ENCODE results near the gene ASPRV1. TPM values are rescaled to one million over a fixed set of nuclear protein-coding genes. Genes with fewer than 3 reads are reported as not detected.

ASPRV1 gene
- total RNA-seq, 5 donors from 2014 or later (not counting 1 experiment from before 2014, with no cell fraction given): 1.2 to 2.1 (median 1.8) TPM

GRCh38 chr2:69983392-69983966 is 22.0 kb upstream of the ASPRV1 start:
- ChIA-PET CTCF (no interaction called here), POLR2A (no interaction called here)
- no peaks in the 10 kb centered on the region for H3K27me3 Mint-ChIP-seq
- H3K36me3 ChIP-seq (ENCODE audit: control insufficient read depth in 2 of 2, extremely low read depth in 1 of 2, insufficient read depth in 1 of 2, low read length in 1 of 2): no peaks in the 10 kb centered on the region
- H3K4me3 ChIP-seq (ENCODE audit: control insufficient read depth in 1 of 2, extremely low read depth in 1 of 2, low read length in 1 of 2): no peak overlapping the region
- no peak for ATAC-seq (replicated peaks in 1 of 4)
- 55% methylated on average over 1 of the region's 3 CpGs for WGBS (ENCODE audit: insufficient coverage)
- no peak overlapping the region for H3K4me3 Mint-ChIP-seq
- H3K27ac Mint-ChIP-seq: no peak overlapping the region
- no peak for DNase-seq
- H3K9me3 ChIP-seq: no peaks in the 10 kb centered on the region
- H3K4me1 Mint-ChIP-seq: peaks cover 0 to 8% (median 0%) of the 10 kb centered on the region in 3 donors
- H3K4me1 ChIP-seq (ENCODE audit: control insufficient read depth in 1 of 2, extremely low read depth in 1 of 2, insufficient read depth in 2 of 2, low read length in 2 of 2): no peaks in the 10 kb centered on the region
- no peaks in the 10 kb centered on the region for H3K9me3 Mint-ChIP-seq
- no peak overlapping the region for H3K27ac ChIP-seq (ENCODE audit: low read length)
- no peaks in the 10 kb centered on the region for H3K27me3 ChIP-seq (replicated peaks in 1 of 2; ENCODE audit: control insufficient read depth in 2 of 2, extremely low read depth in 1 of 2, insufficient read depth in 2 of 2, low read length in 1 of 2)
- no peaks in the 10 kb centered on the region for H3K36me3 Mint-ChIP-seq

GRCh38 chr2:69979902-69980807 is 18.7 kb upstream of the ASPRV1 start:
- no peak overlapping the region for H3K27ac Mint-ChIP-seq
- Histone ChIP-seq H3K36me3 (ENCODE audit: control insufficient read depth in 2 of 2, extremely low read depth in 1 of 2, insufficient read depth in 1 of 2, low read length in 1 of 2) (no peaks in the 10 kb centered on the region), H3K9me3 (no peaks in the 10 kb centered on the region), H3K4me1 (ENCODE audit: control insufficient read depth in 1 of 2, extremely low read depth in 1 of 2, insufficient read depth in 2 of 2, low read length in 2 of 2) (peaks cover 0 to 9% of the 10 kb centered on the region in 2 experiments), H3K27me3 (replicated peaks in 1 of 2; ENCODE audit: control insufficient read depth in 2 of 2, extremely low read depth in 1 of 2, insufficient read depth in 2 of 2, low read length in 1 of 2) (no peaks in the 10 kb centered on the region), H3K4me3 (ENCODE audit: control insufficient read depth in 1 of 2, extremely low read depth in 1 of 2, low read length in 1 of 2) (no peak overlapping the region), H3K27ac (ENCODE audit: low read length) (no peak overlapping the region)
- no peak for ATAC-seq (replicated peaks in 1 of 4)
- peaks cover 13 to 19% (median 14%) of the 10 kb centered on the region in 3 donors for H3K4me1 Mint-ChIP-seq
- ChIA-PET CTCF (no interaction called here), POLR2A (interaction anchor here in 1 of 2 donors (0.5 to 0.6 kb wide), 2 partner anchors 21 to 156 kb away, joined by 3 read pairs; no protein-coding TSS in a partner anchor)
- no peaks in the 10 kb centered on the region for H3K27me3 Mint-ChIP-seq
- H3K9me3 Mint-ChIP-seq: no peaks in the 10 kb centered on the region
- H3K36me3 Mint-ChIP-seq: peaks cover 3% of the 10 kb centered on the region
- DNase-seq: no peak
- 94% methylated on average over 3 of the region's 8 CpGs for WGBS (ENCODE audit: insufficient coverage)
- no peak overlapping the region for H3K4me3 Mint-ChIP-seq

GRCh38 chr2:69977906-69978482 is 16.6 kb upstream of the ASPRV1 start:
- H3K4me3 ChIP-seq (ENCODE audit: control insufficient read depth in 1 of 2, extremely low read depth in 1 of 2, low read length in 1 of 2): no peak overlapping the region
- CTCF ChIA-PET: no interaction called here
- Mint-ChIP-seq H3K9me3 (no peaks in the 10 kb centered on the region), H3K4me3 (no peak overlapping the region), H3K27ac (no peak overlapping the region), H3K4me1 (peaks cover 13 to 20% (median 14%) of the 10 kb centered on the region in 3 donors), H3K27me3 (no peaks in the 10 kb centered on the region), H3K36me3 (peaks cover 3% of the 10 kb centered on the region)
- no peaks in the 10 kb centered on the region for H3K9me3 ChIP-seq
- H3K36me3 ChIP-seq (ENCODE audit: control insufficient read depth in 2 of 2, extremely low read depth in 1 of 2, insufficient read depth in 1 of 2, low read length in 1 of 2): no peaks in the 10 kb centered on the region
- WGBS (ENCODE audit: insufficient coverage): 85% methylated on average over 4 of the region's 4 CpGs
- DNase-seq: no peak
- no peak overlapping the region for H3K27ac ChIP-seq (ENCODE audit: low read length)
- no peaks in the 10 kb centered on the region for H3K27me3 ChIP-seq (replicated peaks in 1 of 2; ENCODE audit: control insufficient read depth in 2 of 2, extremely low read depth in 1 of 2, insufficient read depth in 2 of 2, low read length in 1 of 2)
- H3K4me1 ChIP-seq (ENCODE audit: control insufficient read depth in 1 of 2, extremely low read depth in 1 of 2, insufficient read depth in 2 of 2, low read length in 2 of 2): peaks cover 0 to 9% of the 10 kb centered on the region in 2 experiments
- no peak for ATAC-seq (replicated peaks in 1 of 4)
- POLR2A ChIA-PET: no interaction called here

- Histone ChIP-seq H3K36me3 (ENCODE audit: control insufficient read depth in 2 of 2, extremely low read depth in 1 of 2, insufficient read depth in 1 of 2, low read length in 1 of 2) (no peaks in the 10 kb centered on the region), H3K4me1 (ENCODE audit: control insufficient read depth in 1 of 2, extremely low read depth in 1 of 2, insufficient read depth in 2 of 2, low read length in 2 of 2) (peaks cover 0 to 9% of the 10 kb centered on the region in 2 experiments), H3K27me3 (replicated peaks in 1 of 2; ENCODE audit: control insufficient read depth in 2 of 2, extremely low read depth in 1 of 2, insufficient read depth in 2 of 2, low read length in 1 of 2) (no peaks in the 10 kb centered on the region), H3K27ac (ENCODE audit: low read length) (no peak overlapping the region), H3K9me3 (no peaks in the 10 kb centered on the region), H3K4me3 (ENCODE audit: control insufficient read depth in 1 of 2, extremely low read depth in 1 of 2, low read length in 1 of 2) (no peak overlapping the region)
- peak in 9 of 35 experiments; percentile 5 to 29 (median 20) for DNase-seq
- H3K9me3 Mint-ChIP-seq: no peaks in the 10 kb centered on the region
- CTCF ChIA-PET: no interaction called here
- peaks cover 3% of the 10 kb centered on the region for H3K36me3 Mint-ChIP-seq
- peaks cover 13 to 20% (median 14%) of the 10 kb centered on the region in 3 donors for H3K4me1 Mint-ChIP-seq
- 86% methylated on average over 5 of the region's 8 CpGs for WGBS (ENCODE audit: insufficient coverage)
- no peaks in the 10 kb centered on the region for H3K27me3 Mint-ChIP-seq
- POLR2A ChIA-PET: no interaction called here
- H3K4me3 Mint-ChIP-seq: no peak overlapping the region
- no peak overlapping the region for H3K27ac Mint-ChIP-seq
- peak in 1 of 4 experiments; percentile 50 for ATAC-seq (replicated peaks in 1 of 4)
Observed at GRCh38 chr2:69977186-69977585, 15.8 kb upstream of the ASPRV1 start.

- peaks cover 13 to 20% (median 14%) of the 10 kb centered on the region in 3 donors for H3K4me1 Mint-ChIP-seq
- no peak overlapping the region for H3K27ac Mint-ChIP-seq
- no peaks in the 10 kb centered on the region for H3K27me3 Mint-ChIP-seq
- CTCF ChIA-PET: no interaction called here
- no peak overlapping the region for H3K4me3 ChIP-seq (ENCODE audit: control insufficient read depth in 1 of 2, extremely low read depth in 1 of 2, low read length in 1 of 2)
- peak overlapping the region in 1 of 3 donors; percentile 27 for H3K4me3 Mint-ChIP-seq
- 71% methylated on average over 9 of the region's 13 CpGs for WGBS (ENCODE audit: insufficient coverage)
- no peaks in the 10 kb centered on the region for H3K36me3 ChIP-seq (ENCODE audit: control insufficient read depth in 2 of 2, extremely low read depth in 1 of 2, insufficient read depth in 1 of 2, low read length in 1 of 2)
- H3K9me3 Mint-ChIP-seq: no peaks in the 10 kb centered on the region
- peaks cover 3% of the 10 kb centered on the region for H3K36me3 Mint-ChIP-seq
- DNase-seq (peak in 4 of 35 experiments; percentile 10 to 40 (median 22)), ATAC-seq (replicated peaks in 1 of 4) (no peak)
- H3K4me1 ChIP-seq (ENCODE audit: control insufficient read depth in 1 of 2, extremely low read depth in 1 of 2, insufficient read depth in 2 of 2, low read length in 2 of 2): peaks cover 0 to 9% of the 10 kb centered on the region in 2 experiments
- no peak overlapping the region for H3K27ac ChIP-seq (ENCODE audit: low read length)
- H3K9me3 ChIP-seq: no peaks in the 10 kb centered on the region
- H3K27me3 ChIP-seq (replicated peaks in 1 of 2; ENCODE audit: control insufficient read depth in 2 of 2, extremely low read depth in 1 of 2, insufficient read depth in 2 of 2, low read length in 1 of 2): no peaks in the 10 kb centered on the region
- POLR2A ChIA-PET: no interaction called here
Observed at GRCh38 chr2:69975853-69976462, 14.5 kb upstream of the ASPRV1 start.
